HCT116 (cell line): Measurements from ENCODE around the gene CENPB. TPM values are rescaled to one million over a fixed set of nuclear protein-coding genes. Genes with fewer than 3 reads are reported as not detected.
A peak's percentile ranks its signal among the peaks of the same experiment; 100 is the strongest.

Experiments used
- ATAC-seq: fragments of 200-7000 bp; cut with Tn5 transposase; 2 replicates; pipeline ENCODE4 v1.9.1; 2020; ENCODE audit warnings: mild to moderate bottlenecking, moderate library complexity
- BruUV-seq: library from RNA; stranded (reverse); fragments of 400-500 nt; replicated peaks from 2 replicates; lab custom pipeline; 2021; lab: Mats Ljungman, UMichigan
- CTCF ChIA-PET: fragments of 300-600 bp; sonication (Branson Sonifier 250); formaldehyde crosslinking; loops from one replicate; lab custom pipeline; 2021; ENCODE audit warnings: antibody characterized with exemption; lab: Charles Lee
- POLR2A ChIA-PET: fragments of 300-600, 350-600 bp; sonication (Branson Sonifier 250); formaldehyde crosslinking; loops from one replicate; lab custom pipeline; 2021; ENCODE audit warnings: antibody characterized with exemption; lab: Charles Lee
- RAD21 ChIA-PET, 2 experiments: fragments of 300-600 bp; sonication (Branson Sonifier 250); formaldehyde crosslinking; loops; one replicate each; lab custom pipeline; 2023; ENCODE audit warnings: low total read pairs in 2 of 2; ENCODE audit not compliant: uncharacterized antibody in 2 of 2, unreplicated experiment in 2 of 2, low non-redundant PET in 1 of 2; lab: Charles Lee
- DNase-seq: peaks from one replicate; pipeline ENCODE4 v3.0.0-alpha.2; 2010; ENCODE audit warnings: low read depth, low spot score
- H2AFZ ChIP-seq: fragments of 200-600 bp; shearing (Covaris generic), sonication (generic); 2 replicates; pipeline ENCODE4 v1.6.1; 2017; ENCODE audit warnings: low read depth, mixed run types, mixed read lengths, antibody characterized with exemption, low read length; ENCODE audit not compliant: poor library complexity, severe bottlenecking
- H3K27ac ChIP-seq: 2 replicates; pipeline ENCODE4 v1.5.1; 2012; ENCODE audit warnings: low read depth, low read length
- H3K27me3 ChIP-seq: fragments of 200-600 bp; sonication (generic); 2 replicates; pipeline ENCODE4 v1.6.1; 2016; ENCODE audit warnings: mixed run types, low read length, mixed read lengths; ENCODE audit not compliant: insufficient read depth
- H3K36me3 ChIP-seq, 2 experiments: fragments of 200-500 bp in 1 of 2; fragments of 200-600 bp in 1 of 2; sonication (Bioruptor generic) in 1 of 2; sonication (generic) in 1 of 2; 2 replicates each; pipeline versions ENCODE4 v1.5.1 to v1.6.1; 2014 to 2016; ENCODE audit warnings: low read length in 2 of 2, inconsistent platforms in 1 of 2, mixed read lengths in 1 of 2, mixed run types in 1 of 2; ENCODE audit not compliant: insufficient read depth in 2 of 2, control insufficient read depth in 1 of 2
- H3K4me1 ChIP-seq, 2 experiments: fragments of 200-600 bp in 1 of 2; sonication (generic) in 1 of 2; 2 replicates each; pipeline versions ENCODE4 v1.5.1 to v1.6.1; 2012 to 2017; ENCODE audit warnings: low read length in 2 of 2, inconsistent platforms in 1 of 2, mild to moderate bottlenecking in 1 of 2, mixed read lengths in 1 of 2, mixed run types in 1 of 2, moderate library complexity in 1 of 2; ENCODE audit not compliant: insufficient read depth in 2 of 2, control insufficient read depth in 1 of 2
- H3K4me2 ChIP-seq: fragments of 200-600 bp; sonication (generic); 2 replicates; pipeline ENCODE4 v1.6.1; 2017; ENCODE audit warnings: mixed run types, low read length, mixed read lengths
- H3K4me3 ChIP-seq, 2 experiments: fragments of 200-600 bp in 1 of 2; sonication (generic) in 1 of 2; replicated peaks in 1 of 2; 2 replicates each; pipeline ENCODE4 v1.5.1; 2011 to 2016; ENCODE audit warnings: low read length in 2 of 2, control low read depth in 1 of 2, low read depth in 1 of 2, mild to moderate bottlenecking in 1 of 2, mixed read lengths in 1 of 2, mixed run types in 1 of 2
- H3K79me2 ChIP-seq: fragments of 200-600 bp; sonication (generic); 2 replicates; pipeline ENCODE4 v1.6.1; 2017; ENCODE audit warnings: mild to moderate bottlenecking, mixed run types, low read length, moderate library complexity, mixed read lengths; ENCODE audit not compliant: insufficient read depth
- H3K9ac ChIP-seq: fragments of 200-600 bp; sonication (generic); 2 replicates; pipeline ENCODE4 v1.6.1; 2016; ENCODE audit warnings: low read length, mixed read lengths
- H3K9me2 ChIP-seq: fragments of 200-600 bp; sonication (generic), shearing (Covaris generic); 2 replicates; pipeline ENCODE4 v1.6.1; 2017; ENCODE audit warnings: mixed run types, mild to moderate bottlenecking, moderate library complexity; ENCODE audit not compliant: insufficient read depth
- H3K9me3 ChIP-seq, 2 experiments: fragments of 200-500 bp in 1 of 2; fragments of 200-600 bp in 1 of 2; sonication (Bioruptor generic) in 1 of 2; sonication (generic) in 1 of 2; 2 replicates each; pipeline ENCODE4 v1.6.1; 2014 to 2017; ENCODE audit warnings: low read length in 2 of 2, mixed read lengths in 2 of 2, inconsistent platforms in 1 of 2, low read depth in 1 of 2, mild to moderate bottlenecking in 1 of 2, mixed run types in 1 of 2, moderate library complexity in 1 of 2; ENCODE audit not compliant: control insufficient read depth in 1 of 2, insufficient read depth in 1 of 2
- H4K20me1 ChIP-seq: fragments of 200-600 bp; sonication (generic), shearing (Covaris generic); 2 replicates; pipeline ENCODE4 v1.6.1; 2017; ENCODE audit warnings: mixed run types, mild to moderate bottlenecking, moderate library complexity; ENCODE audit not compliant: insufficient read depth
- CTCF ChIP-seq, 3 experiments: fragments of 200-600 bp in 1 of 3; sonication (generic) in 1 of 3; IDR thresholded peaks in 2 of 3; conservative IDR thresholded peaks in 1 of 3; 2 replicates each; pipeline ENCODE4 v1.5.1; 2012 to 2017; ENCODE audit warnings: low read depth in 2 of 3, low read length in 2 of 3, antibody characterized with exemption in 1 of 3, borderline replicate concordance in 1 of 3, control low read depth in 1 of 3, mild to moderate bottlenecking in 1 of 3, mixed read lengths in 1 of 3, mixed run types in 1 of 3, moderate library complexity in 1 of 3; ENCODE audit not compliant: insufficient read depth in 1 of 3
- ELF1 ChIP-seq: IDR thresholded peaks from 2 replicates; pipeline ENCODE4 v1.6.1; 2012; ENCODE audit warnings: low read depth, borderline replicate concordance
- EZH2phosphoT487 ChIP-seq: fragments of 200-600 bp; IDR thresholded peaks from 2 replicates; pipeline ENCODE4 v1.6.1; 2018; ENCODE audit warnings: antibody characterized with exemption, borderline replicate concordance
- POLR2A ChIP-seq: IDR thresholded peaks from 2 replicates; pipeline ENCODE4 v1.7.0; 2011; ENCODE audit warnings: borderline replicate concordance; ENCODE audit not compliant: insufficient read depth, insufficient read length; ENCODE audit errors: extremely low read depth
- POLR2AphosphoS5 ChIP-seq: IDR thresholded peaks from 2 replicates; pipeline ENCODE4 v1.6.1; 2011; ENCODE audit warnings: mild to moderate bottlenecking, low read depth, low read length, moderate library complexity
- RAD21 ChIP-seq: IDR thresholded peaks from 2 replicates; pipeline ENCODE4 v1.6.1; 2012; ENCODE audit warnings: low read depth, mild to moderate bottlenecking
- REST ChIP-seq: IDR thresholded peaks from 2 replicates; pipeline ENCODE4 v1.6.1; 2012; ENCODE audit warnings: low read depth
- SRF ChIP-seq: IDR thresholded peaks from 2 replicates; pipeline ENCODE4 v1.6.1; 2012; ENCODE audit warnings: low read depth
- YY1 ChIP-seq: IDR thresholded peaks from 2 replicates; pipeline ENCODE4 v1.6.1; 2011; ENCODE audit warnings: low read length, low read depth, moderate library complexity, mild to moderate bottlenecking; ENCODE audit not compliant: insufficient replicate concordance; ENCODE audit errors: extremely low read depth
- ZFX ChIP-seq: fragments of 450-650 bp; IDR thresholded peaks from 2 replicates; pipeline ENCODE4 v1.6.1; 2017
- ZNF274 ChIP-seq: fragments of 200-500 bp; sonication (Bioruptor generic); IDR thresholded peaks from 2 replicates; pipeline ENCODE4 v1.6.1; 2014; ENCODE audit warnings: mild to moderate bottlenecking, low read depth, low read length, inconsistent platforms
- intact Hi-C: fragments of 100-400 bp; cut with micrococcal nuclease; formaldehyde crosslinking; loops from 2 replicates; pipeline ENCODE4 v1.10.0; 2022
- total RNA-seq: library from RNA; stranded (reverse); gene quantifications from one replicate; pipeline ENCODE4 v1.2.1, GENCODE V29; 2021; ENCODE audit not compliant: unreplicated experiment

Gene CENPB
- total RNA-seq, 1 experiment from 2014 or later = 67.2 TPM

GRCh38 chr20:3795511-3796468 is 9.2 kb upstream of the CENPB start, which contains the start of gene CDC25B (continued):
- TF ChIP-seq REST = no peak

- no TSS peak for BruUV-seq
- CTCF ChIA-PET = interaction anchor here (1.9 kb wide), 1 partner anchor 23 kb away, joined by 9 read pairs; no protein-coding TSS in a partner anchor
- TF ChIP-seq EZH2phosphoT487 (no peak), ZNF274 (no peak), POLR2A (no peak), REST (no peak), POLR2AphosphoS5 (no peak), YY1 (no peak), CTCF (IDR thresholded peaks at IDR 0.05 in 2 of 3, conservative IDR thresholded peaks at IDR 0.05 in 1 of 3; ENCODE audit: borderline replicate concordance in 1 of 3, insufficient read depth in 1 of 3, low read depth in 2 of 3, low read length in 2 of 3) (no peak), SRF (no peak), RAD21 (no peak), ZFX (no peak), ELF1 (no peak)
Measured at GRCh38 chr20:3794701-3795420, 8.3 kb upstream of the CENPB start.

More at GRCh38 chr20:3794701-3795420, 8.3 kb upstream of the CENPB start:
- peak overlapping the region; percentile 94 for H3K4me2 ChIP-seq
- DNase-seq = no peak
- ATAC-seq = no peak
- no peaks in the 10 kb centered on the region for H3K27me3 ChIP-seq
- intact Hi-C loops = no loop called here
- H4K20me1 ChIP-seq = no peaks in the 10 kb centered on the region
- ChIA-PET RAD21 (no interaction called here), POLR2A (interaction anchor here (2.3 to 2.5 kb wide), 2 partner anchors 18 to 24 kb away, joined by 12 to 14 read pairs; no protein-coding TSS in a partner anchor)
- no peaks in the 10 kb centered on the region for H3K9me2 ChIP-seq
- peak overlapping the region; percentile 95 for H3K9ac ChIP-seq
- peaks cover 14 to 19% of the 10 kb centered on the region in 2 experiments; a peak in 3 of 4 replicates for H3K36me3 ChIP-seq
- H3K79me2 ChIP-seq = peaks cover 35% of the 10 kb centered on the region
- no peaks in the 10 kb centered on the region for H3K9me3 ChIP-seq
- peaks cover 21 to 41% of the 10 kb centered on the region in 2 experiments for H3K4me1 ChIP-seq
- peak overlapping the region; percentile 66 to 80 for H3K4me3 ChIP-seq
- H3K27ac ChIP-seq = peak overlapping the region; percentile 79
- H2AFZ ChIP-seq = no peak overlapping the region
